Ishikawa (cell line): ENCODE data around the gene MGAT1.

Experiments
- CEBPB ChIP-seq: IDR thresholded peaks from 2 replicates; pipeline ENCODE4 v1.6.1; 2012
- CREB1 ChIP-seq: IDR thresholded peaks from 2 replicates; pipeline ENCODE4 v1.6.1; 2012; ENCODE audit warnings: low read depth
- EGR1 ChIP-seq: IDR thresholded peaks from 2 replicates; pipeline ENCODE4 v1.6.1; 2012
- EP300 ChIP-seq: IDR thresholded peaks from 2 replicates; pipeline ENCODE4 v1.6.1; 2012; ENCODE audit warnings: borderline replicate concordance
- FOXM1 ChIP-seq: IDR thresholded peaks from 2 replicates; pipeline ENCODE4 v1.6.1; 2012; ENCODE audit warnings: low read depth, borderline replicate concordance
- MAX ChIP-seq: IDR thresholded peaks from 2 replicates; pipeline ENCODE4 v1.6.1; 2012
- NFIC ChIP-seq: IDR thresholded peaks from 2 replicates; pipeline ENCODE4 v1.6.1; 2012
- RAD21 ChIP-seq: IDR thresholded peaks from 2 replicates; pipeline ENCODE4 v1.6.1; 2012; ENCODE audit warnings: low read depth
- REST ChIP-seq: IDR thresholded peaks from 2 replicates; pipeline ENCODE4 v1.6.1; 2012; ENCODE audit warnings: low read depth, mild to moderate bottlenecking
- TAF1 ChIP-seq: IDR thresholded peaks from 2 replicates; pipeline ENCODE4 v1.6.1; 2012; ENCODE audit warnings: low read depth, mild to moderate bottlenecking
- TCF12 ChIP-seq: IDR thresholded peaks from 2 replicates; pipeline ENCODE4 v1.6.1; 2012; ENCODE audit warnings: low read depth
- TEAD4 ChIP-seq: IDR thresholded peaks from 2 replicates; pipeline ENCODE4 v1.6.1; 2012
- USF1 ChIP-seq: IDR thresholded peaks from 2 replicates; pipeline ENCODE4 v1.6.1; 2012
- YY1 ChIP-seq: IDR thresholded peaks from 2 replicates; pipeline ENCODE4 v1.6.1; 2012; ENCODE audit warnings: low read depth
- ZBTB7A ChIP-seq: IDR thresholded peaks from 2 replicates; pipeline ENCODE4 v1.6.1; 2012; ENCODE audit warnings: low read depth

The MGAT1 gene

GRCh38 chr5:180848265-180848664 lies 45.7 kb upstream of the MGAT1 start:
- TF ChIP-seq CEBPB = no peak
- no peak for TF ChIP-seq CREB1
- no peak for TF ChIP-seq TCF12
- TF ChIP-seq EP300 = no peak

GRCh38 chr5:180847026-180847425 lies 44.4 kb upstream of the MGAT1 start:
- TF ChIP-seq USF1 = no peak
- TF ChIP-seq TCF12 = no peak
- no peak for TF ChIP-seq FOXM1
- TF ChIP-seq REST = no peak
- no peak for TF ChIP-seq TEAD4
- no peak for TF ChIP-seq EGR1
- TF ChIP-seq NFIC = no peak
- no peak for TF ChIP-seq TAF1
- no peak for TF ChIP-seq ZBTB7A
- no peak for TF ChIP-seq CEBPB
- no peak for TF ChIP-seq MAX
- no peak for TF ChIP-seq CREB1
- no peak for TF ChIP-seq YY1
- no peak for TF ChIP-seq EP300
- TF ChIP-seq RAD21 = no peak

GRCh38 chr5:180844858-180845257 lies 42.3 kb upstream of the MGAT1 start:
- TF ChIP-seq TCF12 (no peak), EGR1 (no peak), RAD21 (no peak), CREB1 (no peak), FOXM1 (no peak), REST (no peak), MAX (no peak), NFIC (no peak), TAF1 (no peak), TEAD4 (no peak), EP300 (no peak), USF1 (no peak), ZBTB7A (no peak)

GRCh38 chr5:180844432-180844831 lies 41.8 kb upstream of the MGAT1 start:
- TF ChIP-seq TEAD4 (no peak), ZBTB7A (no peak), REST (no peak), RAD21 (no peak), YY1 (no peak), FOXM1 (no peak), NFIC (no peak)

- TF ChIP-seq EGR1 (no peak), CREB1 (no peak), USF1 (no peak), TAF1 (no peak), EP300 (no peak), ZBTB7A (no peak), FOXM1 (no peak), TEAD4 (no peak), MAX (no peak), RAD21 (no peak), YY1 (no peak), REST (no peak), CEBPB (no peak), NFIC (no peak), TCF12 (no peak)
Measured at GRCh38 chr5:180839935-180840334, 37.3 kb upstream of the MGAT1 start.
